HCT116 (cell line): ENCODE results near the gene LYPD3. TPM values are rescaled to one million over a fixed set of nuclear protein-coding genes. Genes with fewer than 3 reads are reported as not detected.

ENCODE experiments used
- ATAC-seq: fragments of 200-7000 bp; cut with Tn5 transposase; 2 replicates; pipeline ENCODE4 v1.9.1; 2020; ENCODE audit warnings: mild to moderate bottlenecking, moderate library complexity
- BruUV-seq: library from RNA; stranded (reverse); fragments of 400-500 nt; replicated peaks from 2 replicates; lab custom pipeline; 2021; lab: Mats Ljungman, UMichigan
- CTCF ChIA-PET: fragments of 300-600 bp; sonication (Branson Sonifier 250); formaldehyde crosslinking; loops from one replicate; lab custom pipeline; 2021; ENCODE audit warnings: antibody characterized with exemption; lab: Charles Lee
- POLR2A ChIA-PET: fragments of 300-600, 350-600 bp; sonication (Branson Sonifier 250); formaldehyde crosslinking; loops from one replicate; lab custom pipeline; 2021; ENCODE audit warnings: antibody characterized with exemption; lab: Charles Lee
- RAD21 ChIA-PET, 2 experiments: fragments of 300-600 bp; sonication (Branson Sonifier 250); formaldehyde crosslinking; loops; one replicate each; lab custom pipeline; 2023; ENCODE audit warnings: low total read pairs in 2 of 2; ENCODE audit not compliant: uncharacterized antibody in 2 of 2, unreplicated experiment in 2 of 2, low non-redundant PET in 1 of 2; lab: Charles Lee
- DNase-seq: peaks from one replicate; pipeline ENCODE4 v3.0.0-alpha.2; 2010; ENCODE audit warnings: low read depth, low spot score
- H2AFZ ChIP-seq: fragments of 200-600 bp; shearing (Covaris generic), sonication (generic); 2 replicates; pipeline ENCODE4 v1.6.1; 2017; ENCODE audit warnings: low read depth, mixed run types, mixed read lengths, antibody characterized with exemption, low read length; ENCODE audit not compliant: poor library complexity, severe bottlenecking
- H3K27ac ChIP-seq: 2 replicates; pipeline ENCODE4 v1.5.1; 2012; ENCODE audit warnings: low read depth, low read length
- H3K27me3 ChIP-seq: fragments of 200-600 bp; sonication (generic); 2 replicates; pipeline ENCODE4 v1.6.1; 2016; ENCODE audit warnings: mixed run types, low read length, mixed read lengths; ENCODE audit not compliant: insufficient read depth
- H3K36me3 ChIP-seq, 2 experiments: fragments of 200-500 bp in 1 of 2; fragments of 200-600 bp in 1 of 2; sonication (Bioruptor generic) in 1 of 2; sonication (generic) in 1 of 2; 2 replicates each; pipeline versions ENCODE4 v1.5.1 to v1.6.1; 2014 to 2016; ENCODE audit warnings: low read length in 2 of 2, inconsistent platforms in 1 of 2, mixed read lengths in 1 of 2, mixed run types in 1 of 2; ENCODE audit not compliant: insufficient read depth in 2 of 2, control insufficient read depth in 1 of 2
- H3K4me1 ChIP-seq, 2 experiments: fragments of 200-600 bp in 1 of 2; sonication (generic) in 1 of 2; 2 replicates each; pipeline versions ENCODE4 v1.5.1 to v1.6.1; 2012 to 2017; ENCODE audit warnings: low read length in 2 of 2, inconsistent platforms in 1 of 2, mild to moderate bottlenecking in 1 of 2, mixed read lengths in 1 of 2, mixed run types in 1 of 2, moderate library complexity in 1 of 2; ENCODE audit not compliant: insufficient read depth in 2 of 2, control insufficient read depth in 1 of 2
- H3K4me2 ChIP-seq: fragments of 200-600 bp; sonication (generic); 2 replicates; pipeline ENCODE4 v1.6.1; 2017; ENCODE audit warnings: mixed run types, low read length, mixed read lengths
- H3K4me3 ChIP-seq, 2 experiments: fragments of 200-600 bp in 1 of 2; sonication (generic) in 1 of 2; replicated peaks in 1 of 2; 2 replicates each; pipeline ENCODE4 v1.5.1; 2011 to 2016; ENCODE audit warnings: low read length in 2 of 2, control low read depth in 1 of 2, low read depth in 1 of 2, mild to moderate bottlenecking in 1 of 2, mixed read lengths in 1 of 2, mixed run types in 1 of 2
- H3K79me2 ChIP-seq: fragments of 200-600 bp; sonication (generic); 2 replicates; pipeline ENCODE4 v1.6.1; 2017; ENCODE audit warnings: mild to moderate bottlenecking, mixed run types, low read length, moderate library complexity, mixed read lengths; ENCODE audit not compliant: insufficient read depth
- H3K9ac ChIP-seq: fragments of 200-600 bp; sonication (generic); 2 replicates; pipeline ENCODE4 v1.6.1; 2016; ENCODE audit warnings: low read length, mixed read lengths
- H3K9me2 ChIP-seq: fragments of 200-600 bp; sonication (generic), shearing (Covaris generic); 2 replicates; pipeline ENCODE4 v1.6.1; 2017; ENCODE audit warnings: mixed run types, mild to moderate bottlenecking, moderate library complexity; ENCODE audit not compliant: insufficient read depth
- H3K9me3 ChIP-seq, 2 experiments: fragments of 200-500 bp in 1 of 2; fragments of 200-600 bp in 1 of 2; sonication (Bioruptor generic) in 1 of 2; sonication (generic) in 1 of 2; 2 replicates each; pipeline ENCODE4 v1.6.1; 2014 to 2017; ENCODE audit warnings: low read length in 2 of 2, mixed read lengths in 2 of 2, inconsistent platforms in 1 of 2, low read depth in 1 of 2, mild to moderate bottlenecking in 1 of 2, mixed run types in 1 of 2, moderate library complexity in 1 of 2; ENCODE audit not compliant: control insufficient read depth in 1 of 2, insufficient read depth in 1 of 2
- H4K20me1 ChIP-seq: fragments of 200-600 bp; sonication (generic), shearing (Covaris generic); 2 replicates; pipeline ENCODE4 v1.6.1; 2017; ENCODE audit warnings: mixed run types, mild to moderate bottlenecking, moderate library complexity; ENCODE audit not compliant: insufficient read depth
- CBX3 ChIP-seq: IDR thresholded peaks from 2 replicates; pipeline ENCODE4 v1.6.1; 2012; ENCODE audit warnings: low read depth
- ELF1 ChIP-seq: IDR thresholded peaks from 2 replicates; pipeline ENCODE4 v1.6.1; 2012; ENCODE audit warnings: low read depth, borderline replicate concordance
- EZH2phosphoT487 ChIP-seq: fragments of 200-600 bp; IDR thresholded peaks from 2 replicates; pipeline ENCODE4 v1.6.1; 2018; ENCODE audit warnings: antibody characterized with exemption, borderline replicate concordance
- JUND ChIP-seq: IDR thresholded peaks from 2 replicates; pipeline ENCODE4 v1.6.1; 2012
- POLR2A ChIP-seq: IDR thresholded peaks from 2 replicates; pipeline ENCODE4 v1.7.0; 2011; ENCODE audit warnings: borderline replicate concordance; ENCODE audit not compliant: insufficient read depth, insufficient read length; ENCODE audit errors: extremely low read depth
- RAD21 ChIP-seq: IDR thresholded peaks from 2 replicates; pipeline ENCODE4 v1.6.1; 2012; ENCODE audit warnings: low read depth, mild to moderate bottlenecking
- SP1 ChIP-seq: IDR thresholded peaks from 2 replicates; pipeline ENCODE4 v1.6.1; 2012; ENCODE audit warnings: low read depth
- SRF ChIP-seq: IDR thresholded peaks from 2 replicates; pipeline ENCODE4 v1.6.1; 2012; ENCODE audit warnings: low read depth
- TCF7L2 ChIP-seq: IDR thresholded peaks from 2 replicates; pipeline ENCODE4 v1.7.0; 2011; ENCODE audit warnings: borderline replicate concordance, inconsistent platforms; ENCODE audit not compliant: insufficient read depth, insufficient read length; ENCODE audit errors: extremely low read depth
- YY1 ChIP-seq: IDR thresholded peaks from 2 replicates; pipeline ENCODE4 v1.6.1; 2011; ENCODE audit warnings: low read length, low read depth, moderate library complexity, mild to moderate bottlenecking; ENCODE audit not compliant: insufficient replicate concordance; ENCODE audit errors: extremely low read depth
- ZNF274 ChIP-seq: fragments of 200-500 bp; sonication (Bioruptor generic); IDR thresholded peaks from 2 replicates; pipeline ENCODE4 v1.6.1; 2014; ENCODE audit warnings: mild to moderate bottlenecking, low read depth, low read length, inconsistent platforms
- intact Hi-C: fragments of 100-400 bp; cut with micrococcal nuclease; formaldehyde crosslinking; loops from 2 replicates; pipeline ENCODE4 v1.10.0; 2022
- total RNA-seq: library from RNA; stranded (reverse); gene quantifications from one replicate; pipeline ENCODE4 v1.2.1, GENCODE V29; 2021; ENCODE audit not compliant: unreplicated experiment
- TF ChIP-seq, protein P1 (sequence below): IDR thresholded peaks from 2 replicates; pipeline ENCODE4 v1.6.1; 2012; ENCODE audit warnings: low read depth
- TF ChIP-seq, protein P2 (sequence below): IDR thresholded peaks from 2 replicates; pipeline ENCODE4 v1.6.1; 2012
- TF ChIP-seq, protein P3 (sequence below), 3 experiments: fragments of 200-600 bp in 1 of 3; sonication (generic) in 1 of 3; IDR thresholded peaks in 2 of 3; conservative IDR thresholded peaks in 1 of 3; 2 replicates each; pipeline ENCODE4 v1.5.1; 2012 to 2017; ENCODE audit warnings: low read depth in 2 of 3, low read length in 2 of 3, antibody characterized with exemption in 1 of 3, borderline replicate concordance in 1 of 3, control low read depth in 1 of 3, mild to moderate bottlenecking in 1 of 3, mixed read lengths in 1 of 3, mixed run types in 1 of 3, moderate library complexity in 1 of 3; ENCODE audit not compliant: insufficient read depth in 1 of 3

Gene LYPD3
- total RNA-seq, 1 experiment from 2014 or later: 3.6 TPM

DNA sequence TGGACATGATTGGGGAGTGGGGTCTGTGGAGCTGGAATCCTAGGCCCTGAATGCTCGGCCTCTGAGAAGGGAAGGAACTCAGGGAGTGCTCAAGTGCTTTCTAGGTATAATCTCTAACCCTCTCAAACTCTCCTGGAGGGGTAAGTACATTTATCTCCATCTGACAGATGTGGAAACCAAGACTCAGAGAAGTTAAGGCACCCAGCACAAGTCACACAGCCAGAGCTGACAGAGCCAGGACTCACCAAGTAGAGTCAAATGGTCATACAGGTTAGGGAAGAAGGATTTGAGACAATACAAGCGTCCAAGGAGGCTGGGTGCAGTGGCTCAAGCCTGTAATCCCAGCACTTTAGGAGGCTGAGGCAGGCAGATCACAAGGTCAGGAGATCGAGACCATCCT lies 12.9 kb upstream of the LYPD3 start:
- Histone ChIP-seq H3K9me2 (no peaks in the 10 kb centered on the region), H3K9ac (no peak overlapping the region), H2AFZ (no peak overlapping the region), H3K79me2 (no peaks in the 10 kb centered on the region), H3K27me3 (no peaks in the 10 kb centered on the region), H3K9me3 (no peaks in the 10 kb centered on the region), H3K27ac (no peak overlapping the region), H3K4me3 (no peak overlapping the region), H3K4me1 (peaks cover 11 to 25% of the 10 kb centered on the region in 2 experiments), H4K20me1 (no peaks in the 10 kb centered on the region), H3K4me2 (no peak overlapping the region), H3K36me3 (no peaks in the 10 kb centered on the region)
- no TSS peak for BruUV-seq
- DNase-seq: no peak
- intact Hi-C loops: no loop called here
- ATAC-seq: no peak
- TF ChIP-seq EZH2phosphoT487 (no peak), ZNF274 (no peak), CBX3 (no peak), RAD21 (no peak), SRF (no peak), TCF7L2 (no peak), YY1 (no peak), SP1 (no peak), ELF1 (no peak), JUND (no peak), POLR2A (no peak)
- TF ChIP-seq, protein P1, sequence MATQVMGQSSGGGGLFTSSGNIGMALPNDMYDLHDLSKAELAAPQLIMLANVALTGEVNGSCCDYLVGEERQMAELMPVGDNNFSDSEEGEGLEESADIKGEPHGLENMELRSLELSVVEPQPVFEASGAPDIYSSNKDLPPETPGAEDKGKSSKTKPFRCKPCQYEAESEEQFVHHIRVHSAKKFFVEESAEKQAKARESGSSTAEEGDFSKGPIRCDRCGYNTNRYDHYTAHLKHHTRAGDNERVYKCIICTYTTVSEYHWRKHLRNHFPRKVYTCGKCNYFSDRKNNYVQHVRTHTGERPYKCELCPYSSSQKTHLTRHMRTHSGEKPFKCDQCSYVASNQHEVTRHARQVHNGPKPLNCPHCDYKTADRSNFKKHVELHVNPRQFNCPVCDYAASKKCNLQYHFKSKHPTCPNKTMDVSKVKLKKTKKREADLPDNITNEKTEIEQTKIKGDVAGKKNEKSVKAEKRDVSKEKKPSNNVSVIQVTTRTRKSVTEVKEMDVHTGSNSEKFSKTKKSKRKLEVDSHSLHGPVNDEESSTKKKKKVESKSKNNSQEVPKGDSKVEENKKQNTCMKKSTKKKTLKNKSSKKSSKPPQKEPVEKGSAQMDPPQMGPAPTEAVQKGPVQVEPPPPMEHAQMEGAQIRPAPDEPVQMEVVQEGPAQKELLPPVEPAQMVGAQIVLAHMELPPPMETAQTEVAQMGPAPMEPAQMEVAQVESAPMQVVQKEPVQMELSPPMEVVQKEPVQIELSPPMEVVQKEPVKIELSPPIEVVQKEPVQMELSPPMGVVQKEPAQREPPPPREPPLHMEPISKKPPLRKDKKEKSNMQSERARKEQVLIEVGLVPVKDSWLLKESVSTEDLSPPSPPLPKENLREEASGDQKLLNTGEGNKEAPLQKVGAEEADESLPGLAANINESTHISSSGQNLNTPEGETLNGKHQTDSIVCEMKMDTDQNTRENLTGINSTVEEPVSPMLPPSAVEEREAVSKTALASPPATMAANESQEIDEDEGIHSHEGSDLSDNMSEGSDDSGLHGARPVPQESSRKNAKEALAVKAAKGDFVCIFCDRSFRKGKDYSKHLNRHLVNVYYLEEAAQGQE: no peak
- TF ChIP-seq, protein P2, sequence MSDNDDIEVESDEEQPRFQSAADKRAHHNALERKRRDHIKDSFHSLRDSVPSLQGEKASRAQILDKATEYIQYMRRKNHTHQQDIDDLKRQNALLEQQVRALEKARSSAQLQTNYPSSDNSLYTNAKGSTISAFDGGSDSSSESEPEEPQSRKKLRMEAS: no peak
- TF ChIP-seq, protein P3, sequence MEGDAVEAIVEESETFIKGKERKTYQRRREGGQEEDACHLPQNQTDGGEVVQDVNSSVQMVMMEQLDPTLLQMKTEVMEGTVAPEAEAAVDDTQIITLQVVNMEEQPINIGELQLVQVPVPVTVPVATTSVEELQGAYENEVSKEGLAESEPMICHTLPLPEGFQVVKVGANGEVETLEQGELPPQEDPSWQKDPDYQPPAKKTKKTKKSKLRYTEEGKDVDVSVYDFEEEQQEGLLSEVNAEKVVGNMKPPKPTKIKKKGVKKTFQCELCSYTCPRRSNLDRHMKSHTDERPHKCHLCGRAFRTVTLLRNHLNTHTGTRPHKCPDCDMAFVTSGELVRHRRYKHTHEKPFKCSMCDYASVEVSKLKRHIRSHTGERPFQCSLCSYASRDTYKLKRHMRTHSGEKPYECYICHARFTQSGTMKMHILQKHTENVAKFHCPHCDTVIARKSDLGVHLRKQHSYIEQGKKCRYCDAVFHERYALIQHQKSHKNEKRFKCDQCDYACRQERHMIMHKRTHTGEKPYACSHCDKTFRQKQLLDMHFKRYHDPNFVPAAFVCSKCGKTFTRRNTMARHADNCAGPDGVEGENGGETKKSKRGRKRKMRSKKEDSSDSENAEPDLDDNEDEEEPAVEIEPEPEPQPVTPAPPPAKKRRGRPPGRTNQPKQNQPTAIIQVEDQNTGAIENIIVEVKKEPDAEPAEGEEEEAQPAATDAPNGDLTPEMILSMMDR (IDR thresholded peaks at IDR 0.05 in 2 of 3, conservative IDR thresholded peaks at IDR 0.05 in 1 of 3; ENCODE audit: borderline replicate concordance in 1 of 3, insufficient read depth in 1 of 3, low read depth in 2 of 3, low read length in 2 of 3): no peak
- POLR2A ChIA-PET: no interaction called here
- RAD21 ChIA-PET: no interaction called here
- CTCF ChIA-PET: no interaction called here
